ENCODE measurements around the gene IDI1.
A peak's percentile ranks its signal among the peaks of the same experiment; 100 is the strongest.

IDI1 gene

DNA sequence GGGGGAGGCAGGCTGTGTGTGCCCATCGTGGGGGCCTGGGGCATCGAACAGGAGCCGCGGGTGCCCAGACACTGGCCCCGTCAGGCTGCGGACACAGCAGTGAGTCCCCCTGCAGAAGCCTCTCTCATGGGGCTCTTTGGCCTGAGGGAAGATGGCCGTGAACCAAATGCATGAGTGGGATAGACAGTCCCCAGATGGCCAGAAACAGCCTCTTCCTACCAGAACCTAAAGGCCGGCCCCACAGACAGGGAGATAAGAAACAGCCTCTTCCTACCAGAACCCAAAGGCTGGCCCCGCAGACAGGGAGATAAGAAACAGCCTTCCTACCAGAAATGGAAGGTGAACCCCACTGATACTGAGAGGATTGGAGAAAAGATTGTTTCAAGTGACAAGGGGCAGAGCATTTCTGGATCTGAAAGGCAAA, 39.8 kb downstream of the IDI1 start:
- Histone ChIP-seq H3K36me3 (ENCODE audit: control insufficient read depth, insufficient read depth, low read length, severe bottlenecking) (peaks cover 96% of the 10 kb centered on the region), H3K4me3 (ENCODE audit: low read length) (no peak overlapping the region), H3K9ac (ENCODE audit: low read length) (no peak overlapping the region), H3K9me3 (ENCODE audit: control insufficient read depth, low read length) (no peaks in the 10 kb centered on the region), H3K27me3 (replicated peaks; ENCODE audit: control insufficient read depth, insufficient read depth, low read length) (no peaks in the 10 kb centered on the region), H3K4me1 (ENCODE audit: control insufficient read depth, insufficient read depth, low read length) (no peaks in the 10 kb centered on the region)
- no peak for DNase-seq (ENCODE audit: low read depth)

DNA sequence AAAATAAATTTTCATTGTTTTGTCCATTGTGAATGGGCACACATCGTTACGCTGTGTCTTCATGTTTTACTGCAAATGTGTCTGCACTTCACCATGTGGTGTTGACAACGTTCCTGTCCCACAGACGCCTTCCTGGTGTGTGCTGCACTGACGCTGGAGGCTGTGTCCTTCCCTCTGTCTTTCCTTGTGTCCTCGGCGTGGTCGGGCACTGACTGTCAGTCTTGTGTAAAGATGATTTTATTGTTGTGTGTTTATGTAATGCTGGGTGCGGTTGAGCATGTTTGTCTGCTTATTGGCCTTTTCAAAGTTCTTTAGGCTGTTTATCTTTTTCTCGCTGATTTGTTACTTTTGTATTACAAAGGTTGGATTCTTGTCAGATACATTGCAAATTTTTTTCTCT, 41.3 kb downstream of the IDI1 start:
- Histone ChIP-seq H3K4me3 (ENCODE audit: low read length) (no peak overlapping the region), H3K9me3 (ENCODE audit: control insufficient read depth, low read length) (peaks cover 8% of the 10 kb centered on the region), H3K36me3 (ENCODE audit: control insufficient read depth, insufficient read depth, low read length, severe bottlenecking) (peaks cover 100% of the 10 kb centered on the region), H3K9ac (ENCODE audit: low read length) (no peak overlapping the region), H3K4me1 (ENCODE audit: control insufficient read depth, insufficient read depth, low read length) (no peaks in the 10 kb centered on the region), H3K27me3 (replicated peaks; ENCODE audit: control insufficient read depth, insufficient read depth, low read length) (no peaks in the 10 kb centered on the region)
- no peak for DNase-seq (ENCODE audit: low read depth)

DNA sequence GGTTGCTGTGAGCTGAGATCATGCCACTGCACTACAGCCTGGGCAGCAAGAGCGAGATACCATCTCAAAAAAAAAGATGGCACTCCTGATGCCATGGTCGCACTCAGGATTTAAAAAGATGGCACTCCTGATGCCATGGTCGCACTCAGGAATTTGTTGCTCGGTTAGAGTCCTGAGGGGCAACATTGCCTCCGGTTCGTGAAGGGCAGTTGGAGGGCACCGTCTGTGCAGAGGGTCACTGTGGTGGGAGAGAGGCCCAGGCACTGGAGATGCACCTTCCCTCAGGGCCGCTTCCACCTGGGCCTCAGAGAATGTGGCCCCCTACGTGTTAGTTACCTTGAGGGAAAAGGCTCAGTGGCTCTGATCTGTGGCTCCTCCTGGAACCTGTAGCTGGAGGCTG, 42.3 kb downstream of the IDI1 start:
- Histone ChIP-seq H3K4me3 (ENCODE audit: low read length) (no peak overlapping the region), H3K27me3 (replicated peaks; ENCODE audit: control insufficient read depth, insufficient read depth, low read length) (no peaks in the 10 kb centered on the region), H3K4me1 (ENCODE audit: control insufficient read depth, insufficient read depth, low read length) (no peaks in the 10 kb centered on the region), H3K9me3 (ENCODE audit: control insufficient read depth, low read length) (peaks cover 14% of the 10 kb centered on the region), H3K9ac (ENCODE audit: low read length) (no peak overlapping the region), H3K36me3 (ENCODE audit: control insufficient read depth, insufficient read depth, low read length, severe bottlenecking) (peaks cover 100% of the 10 kb centered on the region)
- DNase-seq (ENCODE audit: low read depth): no peak

DNA sequence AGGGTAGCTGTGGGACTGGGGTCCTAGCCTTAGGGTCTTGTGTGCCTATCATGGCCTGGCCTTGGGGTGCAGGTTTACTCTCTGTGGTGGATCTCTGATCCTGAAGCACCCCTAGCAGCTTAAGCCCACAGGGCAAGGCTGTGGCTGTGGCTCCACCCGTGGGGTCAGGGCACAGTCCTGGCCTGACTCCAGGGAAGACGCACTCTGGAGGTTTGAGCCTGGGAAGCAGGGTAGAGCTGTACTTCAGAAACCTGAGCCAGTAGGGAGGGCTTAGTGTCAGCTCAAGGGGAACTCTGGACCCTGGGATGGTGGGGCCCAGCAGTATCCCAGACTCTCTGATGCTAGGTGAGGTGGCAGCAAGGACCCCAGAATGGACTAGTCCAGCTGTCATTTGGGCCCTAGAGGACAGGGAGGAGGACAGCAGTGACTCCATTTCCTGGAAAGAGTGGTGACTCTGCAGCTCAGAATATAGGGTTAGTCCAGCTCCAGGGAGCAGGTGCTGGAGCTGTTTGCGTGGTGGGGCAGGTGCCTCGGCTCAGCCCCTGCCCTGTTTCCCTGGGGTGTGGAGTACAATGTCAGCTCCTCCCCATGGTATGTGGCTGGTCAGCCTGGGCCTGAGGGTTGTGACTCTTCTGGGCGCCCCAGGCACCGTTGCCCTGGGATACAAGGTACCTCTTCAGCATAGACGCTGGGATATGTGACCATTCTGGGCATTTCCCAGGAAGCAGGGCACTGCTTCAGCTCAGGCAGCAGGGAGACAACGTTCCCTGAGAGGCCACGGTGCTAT, 44.8 kb downstream of the IDI1 start:
- Histone ChIP-seq H3K9me3 (ENCODE audit: control insufficient read depth, low read length) (peaks cover 14% of the 10 kb centered on the region), H3K27me3 (replicated peaks; ENCODE audit: control insufficient read depth, insufficient read depth, low read length) (no peaks in the 10 kb centered on the region), H3K36me3 (ENCODE audit: control insufficient read depth, insufficient read depth, low read length, severe bottlenecking) (peaks cover 99% of the 10 kb centered on the region), H3K9ac (ENCODE audit: low read length) (no peak overlapping the region), H3K4me1 (ENCODE audit: control insufficient read depth, insufficient read depth, low read length) (no peaks in the 10 kb centered on the region), H3K4me3 (ENCODE audit: low read length) (no peak overlapping the region)
- DNase-seq (ENCODE audit: low read depth): no peak

- Histone ChIP-seq H3K27me3 (replicated peaks; ENCODE audit: control insufficient read depth, insufficient read depth, low read length) (no peaks in the 10 kb centered on the region), H3K4me3 (ENCODE audit: low read length) (no peak overlapping the region), H3K4me1 (ENCODE audit: control insufficient read depth, insufficient read depth, low read length) (no peaks in the 10 kb centered on the region), H3K9ac (ENCODE audit: low read length) (no peak overlapping the region), H3K9me3 (ENCODE audit: control insufficient read depth, low read length) (peaks cover 14% of the 10 kb centered on the region), H3K36me3 (ENCODE audit: control insufficient read depth, insufficient read depth, low read length, severe bottlenecking) (peaks cover 99% of the 10 kb centered on the region)
- DNase-seq (ENCODE audit: low read depth): peak; percentile 4
Measured at GRCh38 chr10:1002425-1003006, 46.4 kb downstream of the IDI1 start.

DNA sequence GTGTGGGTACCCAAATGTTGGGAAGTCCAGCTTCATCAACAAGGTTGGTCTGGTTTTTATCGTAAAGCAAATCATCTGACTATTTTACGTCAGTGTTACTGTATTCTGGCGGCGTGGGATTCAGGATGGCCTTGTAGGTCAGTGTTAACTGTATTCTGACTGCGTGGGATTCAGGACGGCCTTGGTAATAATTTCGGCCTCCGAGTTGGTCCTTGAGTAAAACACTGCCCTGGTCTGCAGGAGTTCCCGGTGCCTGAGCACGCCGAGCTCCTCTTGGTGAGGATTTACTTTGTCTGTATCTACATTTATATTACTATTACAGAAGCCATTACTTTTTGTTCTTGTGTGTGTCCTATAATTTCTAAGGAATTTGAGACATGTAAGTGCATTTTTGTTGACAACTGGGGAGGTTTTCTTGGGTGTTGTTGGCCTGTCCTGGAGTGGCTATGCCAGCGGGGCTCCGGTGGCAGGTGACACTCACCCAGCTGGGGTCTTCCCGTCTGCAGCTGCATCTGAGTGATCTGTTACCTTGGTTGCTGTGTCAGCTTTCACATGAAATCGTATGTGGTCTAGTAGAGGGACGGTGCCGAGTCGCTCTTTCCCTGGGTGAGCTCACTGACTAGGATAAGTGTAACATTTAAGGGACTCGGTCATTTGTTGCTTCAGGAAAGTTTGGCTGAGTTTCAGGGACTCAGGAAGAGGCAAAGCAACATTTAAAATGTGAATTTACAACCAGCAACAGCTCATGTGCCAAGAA, 51.5 kb downstream of the IDI1 start:
- peaks cover 90% of the 10 kb centered on the region for H3K36me3 ChIP-seq (ENCODE audit: control insufficient read depth, insufficient read depth, low read length, severe bottlenecking)
- no peak for DNase-seq (ENCODE audit: low read depth)
- H3K4me3 ChIP-seq (ENCODE audit: low read length): no peak overlapping the region
- no peaks in the 10 kb centered on the region for H3K27me3 ChIP-seq (replicated peaks; ENCODE audit: control insufficient read depth, insufficient read depth, low read length)
- H3K9me3 ChIP-seq (ENCODE audit: control insufficient read depth, low read length): peaks cover 5% of the 10 kb centered on the region
- H3K9ac ChIP-seq (ENCODE audit: low read length): no peak overlapping the region
- H3K4me1 ChIP-seq (ENCODE audit: control insufficient read depth, insufficient read depth, low read length): peaks cover 13% of the 10 kb centered on the region

- peaks cover 78% of the 10 kb centered on the region for H3K36me3 ChIP-seq (ENCODE audit: control insufficient read depth, insufficient read depth, low read length, severe bottlenecking)
- H3K4me3 ChIP-seq (ENCODE audit: low read length): no peak overlapping the region
- peaks cover 16% of the 10 kb centered on the region for H3K4me1 ChIP-seq (ENCODE audit: control insufficient read depth, insufficient read depth, low read length)
- H3K27me3 ChIP-seq (replicated peaks; ENCODE audit: control insufficient read depth, insufficient read depth, low read length): no peaks in the 10 kb centered on the region
- DNase-seq (ENCODE audit: low read depth): no peak
- no peak overlapping the region for H3K9ac ChIP-seq (ENCODE audit: low read length)
- H3K9me3 ChIP-seq (ENCODE audit: control insufficient read depth, low read length): no peaks in the 10 kb centered on the region
Measured at GRCh38 chr10:996031-996430, 52.9 kb downstream of the IDI1 start.

- H3K9me3 ChIP-seq (ENCODE audit: control insufficient read depth, low read length): no peaks in the 10 kb centered on the region
- no peaks in the 10 kb centered on the region for H3K27me3 ChIP-seq (replicated peaks; ENCODE audit: control insufficient read depth, insufficient read depth, low read length)
- no peak for DNase-seq (ENCODE audit: low read depth)
- no peak overlapping the region for H3K9ac ChIP-seq (ENCODE audit: low read length)
- H3K4me3 ChIP-seq (ENCODE audit: low read length): no peak overlapping the region
- H3K36me3 ChIP-seq (ENCODE audit: control insufficient read depth, insufficient read depth, low read length, severe bottlenecking): peaks cover 74% of the 10 kb centered on the region
- peaks cover 21% of the 10 kb centered on the region for H3K4me1 ChIP-seq (ENCODE audit: control insufficient read depth, insufficient read depth, low read length)
Measured at GRCh38 chr10:995559-995926, 53.4 kb downstream of the IDI1 start.

- Histone ChIP-seq H3K27me3 (replicated peaks; ENCODE audit: control insufficient read depth, insufficient read depth, low read length) (no peaks in the 10 kb centered on the region), H3K36me3 (ENCODE audit: control insufficient read depth, insufficient read depth, low read length, severe bottlenecking) (peaks cover 70% of the 10 kb centered on the region), H3K4me1 (ENCODE audit: control insufficient read depth, insufficient read depth, low read length) (peaks cover 23% of the 10 kb centered on the region), H3K9me3 (ENCODE audit: control insufficient read depth, low read length) (no peaks in the 10 kb centered on the region), H3K4me3 (ENCODE audit: low read length) (no peak overlapping the region), H3K9ac (ENCODE audit: low read length) (no peak overlapping the region)
- DNase-seq (ENCODE audit: low read depth): no peak
Measured at GRCh38 chr10:994836-995558, 53.9 kb downstream of the IDI1 start.

DNA sequence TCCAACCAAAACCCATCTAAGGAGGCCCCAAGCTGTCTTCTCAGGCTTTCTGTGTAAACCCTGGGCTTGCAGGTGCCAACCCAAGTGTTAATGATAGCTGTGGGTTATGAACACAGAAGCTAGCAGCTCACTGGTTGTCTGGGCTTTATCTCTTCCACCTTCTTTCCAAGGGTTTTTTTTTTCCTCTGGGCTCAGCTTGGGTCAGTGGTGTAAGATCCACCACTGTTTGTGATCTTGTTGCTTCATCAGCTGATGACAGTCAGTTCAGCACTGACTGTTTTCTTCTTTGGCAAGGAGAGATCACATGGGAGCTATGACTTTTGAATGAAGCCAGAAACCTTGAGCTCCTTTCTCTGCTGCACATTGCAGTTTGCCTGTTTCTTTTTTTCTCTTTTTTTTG, 56.0 kb downstream of the IDI1 start:
- Histone ChIP-seq H3K9ac (ENCODE audit: low read length) (peak overlapping the region; percentile 37), H3K4me3 (ENCODE audit: low read length) (no peak overlapping the region), H3K9me3 (ENCODE audit: control insufficient read depth, low read length) (no peaks in the 10 kb centered on the region), H3K4me1 (ENCODE audit: control insufficient read depth, insufficient read depth, low read length) (peaks cover 33% of the 10 kb centered on the region), H3K36me3 (ENCODE audit: control insufficient read depth, insufficient read depth, low read length, severe bottlenecking) (peaks cover 49% of the 10 kb centered on the region), H3K27me3 (replicated peaks; ENCODE audit: control insufficient read depth, insufficient read depth, low read length) (no peaks in the 10 kb centered on the region)
- DNase-seq (ENCODE audit: low read depth): no peak

GRCh38 chr10:992467-992866, 56.5 kb downstream of the IDI1 start:
- peak overlapping the region; percentile 37 for H3K9ac ChIP-seq (ENCODE audit: low read length)
- peaks cover 45% of the 10 kb centered on the region for H3K36me3 ChIP-seq (ENCODE audit: control insufficient read depth, insufficient read depth, low read length, severe bottlenecking)
- peaks cover 36% of the 10 kb centered on the region for H3K4me1 ChIP-seq (ENCODE audit: control insufficient read depth, insufficient read depth, low read length)
- no peak for DNase-seq (ENCODE audit: low read depth)
- no peaks in the 10 kb centered on the region for H3K27me3 ChIP-seq (replicated peaks; ENCODE audit: control insufficient read depth, insufficient read depth, low read length)
- no peak overlapping the region for H3K4me3 ChIP-seq (ENCODE audit: low read length)
- H3K9me3 ChIP-seq (ENCODE audit: control insufficient read depth, low read length): no peaks in the 10 kb centered on the region

All from adipocyte (in vitro differentiated cells).